Activated B cell treated with CpG ODN at 0.5 μM for 24 hours (primary cell): ENCODE data around the gene JARID2. TPM values are rescaled to one million over a fixed set of nuclear protein-coding genes. Genes with fewer than 3 reads are reported as not detected.

Source experiments
- ATAC-seq: fragments of 200-7000 bp; cut with Tn5 transposase; one replicate; pipeline ENCODE4 v1.10.0; 2021; ENCODE audit warnings: low read depth, mild to moderate bottlenecking, moderate library complexity
- CTCF ChIA-PET: fragments of 350-600 bp; sonication (Branson Sonifier 250); formaldehyde crosslinking; loops from one replicate; lab custom pipeline; 2021; ENCODE audit warnings: antibody characterized with exemption; lab: Charles Lee
- POLR2A ChIA-PET: fragments of 350-600 bp; sonication (Branson Sonifier 250); formaldehyde crosslinking; loops from one replicate; lab custom pipeline; 2021; ENCODE audit warnings: antibody characterized with exemption; lab: Charles Lee
- DNase-seq: peaks from one replicate; pipeline ENCODE4 v3.0.0; 2022
- H3K27ac Mint-ChIP-seq: one replicate; pipeline ENCODE4 v1.8.0; 2020; ENCODE audit warnings: mixed read lengths
- H3K27me3 Mint-ChIP-seq: one replicate; pipeline ENCODE4 v1.8.0; 2021; ENCODE audit warnings: mixed read lengths
- H3K36me3 Mint-ChIP-seq: one replicate; pipeline ENCODE4 v1.8.0; 2021; ENCODE audit warnings: low read depth, mixed read lengths
- H3K4me1 Mint-ChIP-seq: one replicate; pipeline ENCODE4 v1.8.0; 2021; ENCODE audit warnings: mixed read lengths
- H3K4me3 Mint-ChIP-seq: one replicate; pipeline ENCODE4 v1.8.0; 2020; ENCODE audit warnings: mild to moderate bottlenecking, mixed read lengths
- H3K9me3 Mint-ChIP-seq: one replicate; pipeline ENCODE4 v1.8.0; 2020; ENCODE audit warnings: mixed read lengths
- intact Hi-C: fragments of 100-400 bp; cut with micrococcal nuclease; formaldehyde crosslinking; loops from one replicate; pipeline ENCODE4 v1.15.1; 2024
- total RNA-seq: library from RNA; stranded (reverse); gene quantifications from 2 replicates; pipeline ENCODE4 v1.2.3, GENCODE V29; 2022
- TF ChIP-seq, protein P1 (sequence below): fragments of 200-600 bp; IDR thresholded peaks from one replicate; pipeline ENCODE4 v1.8.0; 2022; ENCODE audit warnings: antibody characterized with exemption, mild to moderate bottlenecking

Gene JARID2
- total RNA-seq, 1 donor from 2014 or later: 28.5 TPM

DNA sequence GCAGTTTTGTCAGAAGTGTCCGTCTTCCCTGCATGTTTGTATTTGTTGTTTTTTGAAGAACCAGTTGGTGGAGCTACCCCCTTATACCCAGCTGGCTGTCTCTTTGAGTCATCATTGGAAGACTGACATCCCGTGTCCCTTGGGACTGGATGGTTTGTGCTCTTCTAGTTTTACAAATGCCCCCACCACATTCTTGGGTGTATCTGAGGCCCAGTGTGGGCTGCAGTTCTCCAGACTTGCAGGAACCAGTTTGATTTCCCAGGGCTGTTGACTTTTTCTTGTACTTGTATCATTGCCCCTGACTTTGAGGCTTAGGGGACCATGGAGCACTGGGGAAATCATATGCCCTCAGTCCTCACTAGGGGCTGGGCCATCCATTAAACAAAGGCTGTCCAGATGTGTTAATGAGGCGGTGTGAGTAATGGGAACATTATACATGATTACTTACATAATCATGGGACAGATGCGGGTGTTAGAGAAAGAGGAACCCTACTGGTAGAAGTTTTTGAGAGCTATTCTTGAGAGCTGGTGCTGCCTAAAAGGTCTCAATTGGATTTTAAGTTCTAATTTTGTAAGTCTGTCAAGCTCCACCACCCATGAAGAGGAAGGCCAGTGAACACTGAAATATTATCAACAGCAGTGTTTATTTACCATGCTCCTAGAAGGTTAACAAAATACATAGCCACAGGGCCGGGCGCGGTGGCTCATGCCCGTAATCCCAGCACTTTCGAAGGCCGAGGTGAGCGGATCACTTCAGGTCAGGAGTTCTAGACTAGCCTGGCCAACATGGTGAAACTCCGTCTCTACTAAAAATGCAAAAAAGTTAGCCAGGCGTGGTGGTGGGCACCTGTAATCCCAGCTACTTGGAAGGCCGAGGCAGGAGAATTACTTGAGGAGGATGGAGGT is 8.5 kb downstream of the JARID2 start:
- Mint-ChIP-seq H3K4me1 (peaks cover 99% of the 10 kb centered on the region), H3K4me3 (peak overlapping the region; percentile 28), H3K27me3 (no peaks in the 10 kb centered on the region), H3K9me3 (no peaks in the 10 kb centered on the region), H3K36me3 (peaks cover 6% of the 10 kb centered on the region), H3K27ac (peak overlapping the region; percentile 84)
- DNase-seq: no peak
- CTCF ChIA-PET: interaction anchor here (0.9 to 1.5 kb wide), 6 partner anchors 12 to 186 kb away, joined by 3 to 7 read pairs (median 4); no protein-coding TSS in a partner anchor
- peak; percentile 67 for ATAC-seq
- TF ChIP-seq, protein P1, sequence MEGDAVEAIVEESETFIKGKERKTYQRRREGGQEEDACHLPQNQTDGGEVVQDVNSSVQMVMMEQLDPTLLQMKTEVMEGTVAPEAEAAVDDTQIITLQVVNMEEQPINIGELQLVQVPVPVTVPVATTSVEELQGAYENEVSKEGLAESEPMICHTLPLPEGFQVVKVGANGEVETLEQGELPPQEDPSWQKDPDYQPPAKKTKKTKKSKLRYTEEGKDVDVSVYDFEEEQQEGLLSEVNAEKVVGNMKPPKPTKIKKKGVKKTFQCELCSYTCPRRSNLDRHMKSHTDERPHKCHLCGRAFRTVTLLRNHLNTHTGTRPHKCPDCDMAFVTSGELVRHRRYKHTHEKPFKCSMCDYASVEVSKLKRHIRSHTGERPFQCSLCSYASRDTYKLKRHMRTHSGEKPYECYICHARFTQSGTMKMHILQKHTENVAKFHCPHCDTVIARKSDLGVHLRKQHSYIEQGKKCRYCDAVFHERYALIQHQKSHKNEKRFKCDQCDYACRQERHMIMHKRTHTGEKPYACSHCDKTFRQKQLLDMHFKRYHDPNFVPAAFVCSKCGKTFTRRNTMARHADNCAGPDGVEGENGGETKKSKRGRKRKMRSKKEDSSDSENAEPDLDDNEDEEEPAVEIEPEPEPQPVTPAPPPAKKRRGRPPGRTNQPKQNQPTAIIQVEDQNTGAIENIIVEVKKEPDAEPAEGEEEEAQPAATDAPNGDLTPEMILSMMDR: no peak
- POLR2A ChIA-PET: interaction anchor here (0.5 to 3.0 kb wide), 11 partner anchors 9 to 538 kb away, joined by 3 to 24 read pairs (median 6); partner anchors contain the start of gene JARID2
- intact Hi-C loops: loop anchor here (1.0 to 2.0 kb wide), 5 partner anchors 8 to 136 kb away; partner anchors contain the start of gene JARID2

GRCh38 chr6:15255481-15255880 is 9.6 kb downstream of the JARID2 start:
- H3K4me3 Mint-ChIP-seq: peak overlapping the region; percentile 56
- no peaks in the 10 kb centered on the region for H3K27me3 Mint-ChIP-seq
- H3K27ac Mint-ChIP-seq: peak overlapping the region; percentile 84
- ChIA-PET CTCF (interaction anchor here (0.9 to 1.5 kb wide), 5 partner anchors 13 to 185 kb away, joined by 3 to 7 read pairs (median 3); no protein-coding TSS in a partner anchor), POLR2A (interaction anchor here (0.5 to 3.0 kb wide), 7 partner anchors 10 to 129 kb away, joined by 4 to 24 read pairs (median 8); partner anchors contain the start of gene JARID2)
- intact Hi-C loops: loop anchor here (2.0 kb wide), 3 partner anchors 31 to 135 kb away; no protein-coding TSS in a partner anchor
- no peaks in the 10 kb centered on the region for H3K9me3 Mint-ChIP-seq
- H3K36me3 Mint-ChIP-seq: peaks cover 6% of the 10 kb centered on the region
- H3K4me1 Mint-ChIP-seq: peaks cover 100% of the 10 kb centered on the region
- ATAC-seq: peak; percentile 53
- DNase-seq: no peak
- TF ChIP-seq, protein P1: no peak

DNA sequence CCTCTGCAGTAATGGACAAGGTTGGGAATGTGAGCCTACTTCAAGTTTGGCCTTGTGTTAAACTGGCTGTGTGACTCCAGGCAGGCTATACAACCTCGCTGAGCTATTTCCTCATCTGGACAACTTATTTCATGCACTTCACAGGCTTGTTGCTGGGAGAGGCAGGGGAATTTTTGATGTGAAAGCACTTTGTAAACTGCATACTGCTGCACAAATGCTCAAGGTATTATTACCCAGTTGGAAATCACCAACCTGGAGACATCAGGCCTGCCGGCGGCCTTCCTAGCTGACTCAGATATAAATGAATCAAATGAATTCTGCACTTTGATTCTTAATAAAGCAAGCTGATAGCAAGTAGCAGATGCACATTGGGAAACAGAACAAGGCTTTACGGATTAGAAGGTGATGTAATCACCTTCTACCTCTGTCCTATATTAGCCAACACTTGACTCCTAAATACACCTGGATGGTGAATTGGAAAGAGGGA is 10.1 kb downstream of the JARID2 start:
- intact Hi-C loops: loop anchor here (1.0 to 2.0 kb wide), 4 partner anchors 10 to 135 kb away; no protein-coding TSS in a partner anchor
- POLR2A ChIA-PET: interaction anchor here (1.3 to 3.0 kb wide), 4 partner anchors 9 to 72 kb away, joined by 4 to 24 read pairs (median 11); partner anchors contain the start of gene JARID2
- Mint-ChIP-seq H3K9me3 (no peaks in the 10 kb centered on the region), H3K4me1 (peaks cover 100% of the 10 kb centered on the region), H3K36me3 (peaks cover 6% of the 10 kb centered on the region), H3K4me3 (no peak overlapping the region), H3K27me3 (no peaks in the 10 kb centered on the region), H3K27ac (peak overlapping the region; percentile 84)
- DNase-seq (no peak), ATAC-seq (no peak)
- CTCF ChIA-PET: interaction anchor here (0.9 to 1.3 kb wide), 4 partner anchors 12 to 185 kb away, joined by 3 to 7 read pairs (median 3); no protein-coding TSS in a partner anchor
- TF ChIP-seq, protein P1: no peak

DNA sequence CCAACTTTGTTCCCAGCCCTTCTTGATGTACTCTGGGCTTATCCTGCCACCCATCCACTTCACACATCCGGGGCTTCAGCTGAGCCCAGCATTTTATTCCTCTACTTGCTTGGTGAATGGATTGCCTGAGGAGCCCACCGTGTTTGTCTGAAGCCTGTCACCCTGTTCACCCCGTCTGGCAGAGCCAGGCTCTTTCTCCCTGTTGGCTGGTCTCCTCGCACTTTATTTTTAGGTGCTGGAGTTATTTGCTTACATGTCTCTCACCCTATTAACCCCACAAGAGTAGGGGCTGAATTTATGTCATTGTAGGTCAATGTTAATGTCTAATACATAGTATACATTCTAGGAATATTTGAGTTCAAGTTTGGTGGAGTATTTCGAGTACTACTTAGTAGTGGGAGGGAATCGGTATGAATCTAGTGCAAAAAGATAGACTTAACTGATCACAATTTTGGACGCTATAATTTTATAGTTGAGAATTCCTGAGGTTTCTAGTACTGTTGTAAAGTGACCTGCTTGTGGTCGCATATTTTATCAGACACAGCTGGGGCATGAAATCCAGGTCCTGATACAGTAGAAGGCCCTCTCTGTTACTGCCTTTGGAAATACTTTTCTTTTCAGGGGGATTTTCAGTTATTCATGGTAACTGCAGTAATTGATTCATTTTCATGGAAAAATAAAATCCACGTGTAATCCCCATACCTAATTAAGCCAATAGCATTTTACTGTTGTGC is 10.8 kb downstream of the JARID2 start:
- no peaks in the 10 kb centered on the region for H3K9me3 Mint-ChIP-seq
- no peaks in the 10 kb centered on the region for H3K27me3 Mint-ChIP-seq
- H3K27ac Mint-ChIP-seq: peak overlapping the region; percentile 56
- intact Hi-C loops: loop anchor here (1.0 kb wide), 1 partner anchor 10 kb away; no protein-coding TSS in a partner anchor
- H3K36me3 Mint-ChIP-seq: peaks cover 6% of the 10 kb centered on the region
- TF ChIP-seq, protein P1: no peak
- H3K4me3 Mint-ChIP-seq: no peak overlapping the region
- H3K4me1 Mint-ChIP-seq: peaks cover 97% of the 10 kb centered on the region
- POLR2A ChIA-PET: interaction anchor here (1.6 kb wide), 1 partner anchor 11 kb away, joined by 14 read pairs; the partner anchor contains the start of gene JARID2
- CTCF ChIA-PET: interaction anchor here (1.3 kb wide), 1 partner anchor 43 kb away, joined by 3 read pairs; no protein-coding TSS in a partner anchor
- no peak for DNase-seq
- ATAC-seq: no peak
